HG03064 (cell line): Measurements from ENCODE around the gene TIGD1.
"Not testable (repeated sequence)": the region's sequence is repeated elsewhere in the genome, so short reads cannot be mapped to it uniquely, and the experiment has no call there.

Experiments used
- ATAC-seq: cut with Tn5 transposase; IDR thresholded peaks from one replicate; pipeline ENCODE4 v1.9.1; 2021; ENCODE audit warnings: low read depth; ENCODE audit not compliant: unreplicated experiment

TIGD1 gene

DNA sequence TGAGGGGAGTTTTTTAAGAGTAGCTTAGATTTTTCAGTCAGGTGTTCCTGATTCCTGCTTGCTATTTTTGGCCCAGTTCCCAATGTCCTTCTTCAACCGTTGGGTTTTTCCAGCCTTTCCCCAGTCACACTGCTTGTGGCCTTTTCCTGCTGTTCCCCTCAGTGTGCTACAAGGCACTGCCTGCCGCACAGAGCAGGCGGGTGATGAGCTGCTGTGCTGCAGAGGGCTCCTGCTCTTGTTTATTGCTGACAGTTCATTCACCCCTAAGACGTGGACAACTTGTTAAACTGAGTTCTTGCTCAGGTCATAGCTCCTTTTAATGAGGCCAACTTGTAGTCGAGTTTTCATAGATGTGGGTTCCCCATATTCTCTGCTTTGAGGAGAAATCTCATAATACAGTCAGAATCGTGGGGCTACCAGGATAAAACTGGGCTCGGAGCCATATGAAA lies 20.7 kb upstream of the TIGD1 start:
- ATAC-seq = no peak

DNA sequence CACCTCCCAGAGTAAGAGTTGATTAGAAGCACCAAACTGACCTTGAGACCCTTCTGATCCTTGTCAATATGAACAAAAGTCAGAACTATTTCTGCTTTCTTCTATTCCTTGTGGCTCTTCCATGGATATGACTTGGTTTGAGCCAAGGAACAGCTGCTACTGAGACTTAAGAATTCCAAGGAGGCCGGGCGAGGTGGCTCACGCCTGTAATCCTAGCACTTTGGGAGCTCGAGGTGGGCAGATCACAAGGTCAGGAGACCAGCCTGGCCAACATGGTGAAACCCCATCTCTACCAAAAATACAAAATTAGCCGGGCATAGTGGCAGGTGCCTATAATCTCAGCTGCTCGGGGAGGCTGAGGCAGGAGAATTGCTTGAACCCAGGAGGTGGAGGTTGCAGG lies 20.1 kb upstream of the TIGD1 start:
- not testable (repeated sequence) for ATAC-seq

DNA sequence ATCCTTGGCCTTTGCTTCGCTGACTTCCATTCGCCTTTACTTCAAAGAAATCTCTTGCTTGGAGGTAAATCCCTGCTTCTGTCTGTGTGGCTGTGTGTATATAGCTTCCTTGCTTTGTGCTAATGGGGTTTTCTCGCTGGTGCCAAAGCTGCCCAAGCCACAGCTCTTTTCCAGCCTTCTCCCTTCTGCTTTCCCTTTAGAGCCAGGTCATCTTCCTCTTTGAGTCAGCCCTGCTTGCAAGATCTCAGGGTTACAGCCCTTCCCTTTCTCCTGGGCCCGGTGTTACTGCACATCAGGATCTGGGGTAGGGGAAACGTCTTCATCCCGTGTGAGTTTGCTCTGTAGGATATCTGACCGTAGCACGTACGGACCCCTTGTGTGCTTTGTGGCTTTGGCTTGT lies 19.2 kb upstream of the TIGD1 start:
- no peak for ATAC-seq

DNA sequence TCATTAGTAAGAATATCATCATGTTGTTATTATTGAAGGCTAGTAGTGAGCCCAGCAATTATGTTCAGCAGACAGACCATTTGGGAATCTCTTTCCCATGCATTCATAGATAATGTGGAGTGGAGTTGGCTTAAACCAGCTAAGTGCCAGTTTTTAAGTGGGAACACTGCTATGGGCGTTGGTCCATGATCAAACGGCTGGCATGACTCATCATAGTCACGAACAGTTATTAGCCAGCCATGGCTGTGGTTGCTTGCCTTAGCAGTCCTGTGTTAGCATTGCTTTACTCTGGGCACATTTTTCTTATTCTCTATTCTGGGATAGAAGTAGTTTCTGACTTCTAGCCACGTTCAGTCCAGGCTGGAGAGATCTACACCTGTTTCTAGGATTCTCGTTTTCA lies 17.8 kb upstream of the TIGD1 start:
- ATAC-seq = no peak

DNA sequence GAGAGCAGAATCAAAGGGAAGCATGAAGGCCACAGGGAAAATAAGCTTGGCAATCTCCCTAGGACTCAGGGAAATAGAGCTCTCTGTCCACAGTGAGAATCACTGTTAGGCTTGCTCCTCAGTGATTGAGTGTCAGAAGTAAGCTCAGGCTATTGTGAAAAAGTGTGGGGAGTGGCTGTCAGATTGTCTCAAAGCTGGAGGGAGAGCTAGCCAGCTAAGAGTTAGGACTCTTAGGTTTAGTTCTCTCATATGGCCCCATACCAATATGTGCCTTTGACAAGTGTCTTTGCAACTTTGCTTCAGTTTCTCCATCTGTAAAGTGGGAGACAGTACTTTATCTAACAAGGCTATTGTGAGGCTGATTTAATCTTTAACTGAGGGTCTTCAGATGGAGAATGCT lies 17.4 kb upstream of the TIGD1 start:
- no peak for ATAC-seq

DNA sequence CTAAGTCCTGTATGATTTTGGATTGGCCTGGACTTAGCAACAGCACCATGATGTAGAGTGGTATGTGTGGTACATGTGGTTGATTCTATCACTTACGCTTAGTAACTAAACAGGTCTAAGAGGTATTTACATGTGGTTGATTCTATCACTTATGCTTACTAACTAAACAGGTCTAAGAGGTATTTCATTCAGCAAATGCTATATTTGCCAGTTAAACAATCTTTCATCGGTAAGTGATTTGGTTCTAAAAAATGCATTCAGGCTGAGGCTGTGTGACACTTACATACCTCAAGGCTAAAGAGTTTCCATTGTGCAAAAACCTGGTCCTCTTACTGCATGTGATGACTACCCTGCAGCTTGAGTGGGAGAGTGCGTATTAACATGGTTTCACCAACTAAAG lies 13.2 kb upstream of the TIGD1 start:
- ATAC-seq = no peak

DNA sequence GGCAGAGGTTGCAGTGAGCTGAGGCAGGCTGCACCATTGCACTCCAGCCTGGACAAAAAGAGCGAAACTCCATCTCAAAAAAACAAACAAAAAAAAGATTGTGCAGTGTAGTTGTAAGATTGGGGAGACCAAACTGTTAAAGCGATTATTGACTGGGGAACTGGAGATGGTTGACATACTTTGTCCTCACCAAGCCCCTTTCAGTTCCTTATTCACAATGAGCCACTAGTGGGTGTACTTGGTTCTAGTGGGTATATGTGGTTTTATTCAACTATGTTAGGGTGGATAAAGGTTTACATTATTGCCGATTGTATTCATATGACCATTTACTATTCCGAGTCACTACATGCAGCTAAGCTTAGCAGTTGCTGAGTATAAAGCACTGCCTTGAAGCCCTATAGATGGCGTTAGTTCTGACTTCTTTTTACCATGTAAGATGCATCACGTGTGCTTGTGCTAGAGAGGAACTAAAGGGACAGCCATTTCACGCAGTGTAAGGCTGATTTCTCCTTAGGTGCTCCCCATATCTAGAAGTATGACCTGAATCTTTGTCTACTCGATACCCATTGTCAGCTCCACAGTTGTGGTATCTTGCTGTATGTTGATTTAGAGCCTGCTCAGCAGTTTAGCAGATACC lies 12.3 kb upstream of the TIGD1 start:
- ATAC-seq = no peak

DNA sequence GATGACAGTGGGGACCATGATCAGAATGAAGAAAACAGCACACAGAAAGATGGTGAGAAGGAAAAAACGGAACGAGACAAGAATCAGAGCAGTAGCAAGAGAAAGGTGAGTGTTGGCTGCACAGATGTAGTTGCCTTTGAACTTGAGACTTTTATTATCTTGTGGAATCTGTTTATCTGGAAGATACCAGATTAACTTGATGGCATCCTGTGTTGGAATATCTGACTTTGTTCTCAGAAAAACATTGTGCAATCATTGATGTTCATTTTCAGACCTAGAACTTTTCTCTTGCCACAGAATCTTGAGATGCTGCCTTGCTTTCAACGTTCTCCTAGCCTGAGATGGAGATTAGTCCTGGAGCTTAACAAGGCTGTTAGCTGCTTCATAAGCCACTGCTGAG lies 6.1 kb upstream of the TIGD1 start:
- no peak for ATAC-seq

DNA sequence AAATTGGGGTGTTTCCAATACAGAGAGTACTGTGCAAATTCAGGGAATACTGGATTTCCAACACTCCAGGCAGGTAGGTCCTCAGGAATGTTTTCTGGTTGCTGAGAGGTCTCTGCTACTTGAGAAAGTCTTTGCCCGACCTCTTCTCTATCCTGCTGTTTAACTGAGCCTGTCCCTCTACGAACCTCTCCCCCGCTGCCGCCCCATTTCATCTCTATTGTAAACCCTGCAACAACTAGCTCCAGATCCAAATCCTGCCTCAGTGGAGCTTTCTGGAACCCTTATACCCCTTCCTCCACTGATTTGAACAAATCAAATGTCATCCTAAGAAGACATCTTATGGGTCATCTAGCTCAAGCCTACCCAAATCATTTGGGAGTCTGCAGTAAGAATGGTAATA lies 1.4 kb upstream of the TIGD1 start:
- ATAC-seq = no peak

DNA sequence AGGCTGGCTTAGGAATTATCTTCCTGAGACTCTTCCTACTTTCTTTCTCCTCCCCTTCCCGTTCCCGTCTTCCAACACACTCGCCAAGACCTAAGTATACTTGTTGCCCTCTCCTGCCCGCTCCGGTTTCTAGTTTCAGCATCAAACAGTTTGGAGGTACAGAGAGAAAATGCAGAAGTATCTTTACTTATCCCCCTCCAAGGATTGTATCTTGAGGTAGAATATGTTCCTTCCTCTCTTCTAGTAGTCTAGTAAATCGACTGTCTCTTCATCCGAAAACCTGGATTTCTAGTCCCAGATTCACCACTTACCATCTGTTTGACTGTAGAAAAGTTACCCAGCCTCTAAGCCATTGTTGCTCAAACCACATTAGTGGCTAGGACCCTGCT lies 887 bp upstream of the TIGD1 start:
- no peak for ATAC-seq

DNA sequence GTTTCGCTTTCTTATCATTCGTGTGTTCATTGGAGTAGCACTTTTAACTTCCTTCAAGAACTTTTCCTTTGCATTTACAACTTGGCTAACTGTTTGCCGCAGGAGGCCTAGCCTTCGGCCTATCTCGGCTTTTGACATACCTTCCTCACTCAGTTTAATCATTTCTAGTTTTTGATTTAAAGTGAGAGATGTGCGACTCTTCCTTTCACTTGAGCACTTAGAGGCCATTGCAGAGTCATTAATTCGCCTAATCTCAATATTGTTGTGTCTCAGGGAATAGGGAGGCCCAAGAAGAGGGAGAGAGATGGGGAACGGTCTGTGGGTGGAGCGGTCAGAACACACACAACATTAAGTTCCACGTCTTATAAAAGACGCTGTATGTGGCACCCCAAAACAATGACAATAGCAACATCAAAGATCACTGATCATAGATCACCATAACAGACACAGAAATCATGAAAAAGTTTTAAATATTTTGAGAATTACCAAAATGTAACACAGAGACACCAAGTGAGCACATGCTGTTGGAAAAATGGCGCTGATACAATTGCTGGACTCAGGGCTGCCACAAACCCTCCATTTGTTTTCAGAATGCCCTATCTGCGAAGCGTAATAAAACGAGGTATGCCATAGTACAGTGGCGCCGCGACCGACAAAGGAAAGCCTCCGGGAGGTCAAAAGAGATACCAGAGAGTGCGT lies 553 bp downstream of the TIGD1 start:
- ATAC-seq = no peak

DNA sequence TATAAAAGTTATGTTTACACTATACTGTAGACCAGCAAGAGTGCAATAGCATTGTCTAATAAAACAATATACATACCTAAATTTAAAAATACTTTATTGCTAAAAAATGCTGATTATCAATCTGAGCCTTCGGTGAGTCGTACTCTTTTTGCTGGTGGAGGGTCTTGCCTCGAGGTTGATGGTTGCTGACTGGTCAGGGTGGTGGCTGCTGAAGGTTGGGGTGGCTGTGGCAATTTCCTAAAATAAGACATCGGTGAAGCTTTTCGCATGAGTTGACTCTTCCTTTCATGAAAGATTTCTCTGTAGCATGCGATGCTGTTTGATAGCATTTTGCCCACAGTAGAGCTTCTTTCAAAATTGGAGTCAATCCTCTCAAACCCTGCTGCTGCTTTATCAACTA lies 2.4 kb downstream of the TIGD1 start:
- no peak for ATAC-seq

DNA sequence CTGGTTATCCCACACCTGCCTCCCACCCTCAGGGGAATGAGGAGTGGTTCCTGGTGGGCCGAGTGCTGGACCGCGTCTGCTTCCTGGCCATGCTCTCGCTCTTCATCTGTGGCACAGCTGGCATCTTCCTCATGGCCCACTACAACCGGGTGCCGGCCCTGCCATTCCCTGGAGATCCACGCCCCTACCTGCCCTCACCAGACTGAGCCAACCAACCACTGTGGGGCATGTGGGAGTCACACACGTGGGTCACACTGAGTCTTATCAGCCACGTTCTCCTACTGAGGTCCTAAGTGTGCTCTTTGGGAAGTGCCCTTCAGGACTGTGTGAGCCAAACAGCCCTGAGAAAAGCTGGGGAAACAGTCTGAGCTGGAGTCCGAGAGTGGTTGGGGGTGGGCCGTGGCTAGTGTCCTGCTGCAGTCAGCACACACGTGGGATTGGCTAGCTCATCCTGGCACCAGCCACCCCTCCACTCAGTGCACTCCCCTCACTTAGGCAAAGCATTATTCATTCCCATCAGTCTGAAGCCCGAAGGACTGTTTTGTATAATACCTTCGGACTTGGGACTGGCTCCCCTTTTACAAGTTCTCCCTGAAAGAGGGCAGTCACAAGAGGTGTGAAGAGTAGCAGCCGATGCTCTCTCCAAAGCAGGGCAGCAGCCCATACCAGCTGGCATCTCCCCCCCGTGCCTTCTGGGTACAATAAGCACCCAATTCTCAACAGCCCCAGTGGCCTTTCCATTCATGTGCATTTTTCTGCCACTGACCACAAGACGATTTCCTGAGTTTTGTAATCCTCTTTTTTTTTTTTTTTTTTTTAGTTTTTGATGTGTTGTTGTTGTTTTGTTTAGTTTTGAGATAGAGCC lies 4.6 kb downstream of the TIGD1 start:
- ATAC-seq = no peak

DNA sequence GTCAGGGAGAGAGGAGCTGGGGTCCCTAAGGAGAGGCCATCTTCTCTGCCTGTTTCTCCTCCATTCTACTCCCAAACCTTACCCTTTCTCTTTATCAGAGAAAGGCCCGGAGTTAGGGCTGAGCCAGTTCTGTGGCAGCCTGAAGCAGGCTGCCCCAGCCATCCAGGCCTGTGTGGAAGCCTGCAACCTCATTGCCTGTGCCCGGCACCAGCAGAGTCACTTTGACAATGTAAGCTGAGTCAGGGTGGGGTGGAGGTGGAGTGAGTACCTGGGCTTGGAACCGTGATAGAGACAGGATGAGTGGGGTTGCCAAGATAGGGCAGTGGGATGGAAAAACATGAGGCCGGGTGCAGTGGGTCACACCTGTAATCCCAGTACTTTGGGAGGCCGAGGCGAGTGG lies 5.7 kb downstream of the TIGD1 start:
- no peak for ATAC-seq

DNA sequence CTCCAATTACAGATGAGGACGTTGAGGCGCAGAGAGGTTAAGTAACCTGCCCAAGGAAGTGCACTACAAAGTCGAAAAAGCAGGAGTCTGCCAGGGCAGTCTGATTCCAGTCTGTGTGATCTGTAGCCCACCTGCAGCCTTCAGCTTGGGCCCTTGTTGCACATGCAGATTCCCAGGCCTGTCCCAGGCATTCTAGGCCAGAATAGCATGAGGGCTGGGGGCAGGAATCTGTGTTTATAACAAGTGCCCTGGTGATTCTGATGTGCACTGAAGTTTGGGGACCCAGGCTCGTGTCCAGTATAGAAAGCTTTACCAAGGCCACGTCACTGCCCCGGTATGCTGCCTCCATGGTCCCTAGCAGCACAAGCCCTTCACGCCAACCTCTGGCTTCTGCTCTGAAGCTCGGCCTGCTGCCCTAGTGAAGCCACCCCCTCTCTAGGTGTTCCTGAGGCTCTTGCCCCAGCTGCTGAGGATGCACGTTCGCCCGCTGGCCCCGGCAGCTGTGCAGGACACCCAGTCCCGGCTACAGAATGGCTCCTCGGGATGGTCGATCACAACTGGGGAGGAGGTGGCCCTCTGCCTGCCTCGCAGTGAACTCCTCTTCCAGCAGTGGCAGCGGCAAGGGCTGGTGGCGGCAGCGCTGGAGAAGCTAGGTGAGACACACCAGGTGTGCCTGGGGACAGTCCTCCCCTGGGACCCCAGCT lies 6.3 kb downstream of the TIGD1 start:
- ATAC-seq = no peak

DNA sequence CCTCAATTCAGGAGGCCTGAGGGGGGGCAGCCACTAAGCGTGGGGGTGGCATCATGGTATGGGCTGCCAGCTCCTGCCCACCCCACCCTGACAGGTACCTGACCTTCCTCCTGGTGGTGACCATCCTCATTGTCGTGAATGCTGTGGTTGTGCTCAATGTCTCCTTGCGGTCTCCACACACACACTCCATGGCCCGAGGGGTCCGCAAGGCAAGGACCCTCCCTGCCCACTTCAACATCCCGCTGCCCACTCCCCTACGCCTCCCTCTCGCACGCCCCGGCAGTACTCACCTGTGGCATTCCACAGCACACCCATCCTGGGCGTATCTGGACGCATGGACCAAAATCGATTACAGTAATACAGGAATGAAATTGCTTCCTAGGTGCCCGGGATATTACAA lies 6.9 kb downstream of the TIGD1 start:
- no peak for ATAC-seq

DNA sequence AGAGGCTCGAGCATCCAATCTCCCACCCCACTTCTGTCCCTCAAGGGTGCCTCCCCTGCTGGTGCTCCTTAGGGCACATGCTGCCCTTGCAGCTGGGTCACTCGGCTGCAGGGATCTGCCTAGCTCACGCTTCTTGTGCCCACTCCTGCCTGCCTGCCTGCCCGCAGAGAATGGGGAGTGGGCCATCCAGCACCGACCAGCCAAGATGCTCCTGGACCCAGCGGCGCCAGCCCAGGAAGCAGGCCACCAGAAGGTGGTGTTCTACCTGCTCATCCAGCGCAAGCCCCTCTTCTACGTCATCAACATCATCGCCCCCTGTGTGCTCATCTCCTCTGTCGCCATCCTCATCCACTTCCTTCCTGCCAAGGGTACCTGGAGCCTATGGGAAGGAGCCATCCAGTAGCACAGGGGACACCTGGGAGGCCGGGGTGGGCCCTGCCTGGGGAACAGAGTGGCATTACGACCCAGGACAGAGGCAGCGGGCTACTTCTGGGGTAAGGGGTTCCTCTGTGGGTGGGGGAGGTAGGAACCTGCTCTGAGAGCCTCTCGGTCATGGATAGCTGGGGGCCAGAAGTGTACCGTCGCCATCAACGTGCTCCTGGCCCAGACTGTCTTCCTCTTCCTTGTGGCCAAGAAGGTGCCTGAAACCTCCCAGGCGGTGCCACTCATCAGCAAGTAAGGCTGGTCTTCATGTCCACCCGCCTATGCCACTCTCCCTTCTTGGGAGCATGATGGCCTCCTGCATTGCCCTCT lies 7.5 kb downstream of the TIGD1 start:
- ATAC-seq = no peak

DNA sequence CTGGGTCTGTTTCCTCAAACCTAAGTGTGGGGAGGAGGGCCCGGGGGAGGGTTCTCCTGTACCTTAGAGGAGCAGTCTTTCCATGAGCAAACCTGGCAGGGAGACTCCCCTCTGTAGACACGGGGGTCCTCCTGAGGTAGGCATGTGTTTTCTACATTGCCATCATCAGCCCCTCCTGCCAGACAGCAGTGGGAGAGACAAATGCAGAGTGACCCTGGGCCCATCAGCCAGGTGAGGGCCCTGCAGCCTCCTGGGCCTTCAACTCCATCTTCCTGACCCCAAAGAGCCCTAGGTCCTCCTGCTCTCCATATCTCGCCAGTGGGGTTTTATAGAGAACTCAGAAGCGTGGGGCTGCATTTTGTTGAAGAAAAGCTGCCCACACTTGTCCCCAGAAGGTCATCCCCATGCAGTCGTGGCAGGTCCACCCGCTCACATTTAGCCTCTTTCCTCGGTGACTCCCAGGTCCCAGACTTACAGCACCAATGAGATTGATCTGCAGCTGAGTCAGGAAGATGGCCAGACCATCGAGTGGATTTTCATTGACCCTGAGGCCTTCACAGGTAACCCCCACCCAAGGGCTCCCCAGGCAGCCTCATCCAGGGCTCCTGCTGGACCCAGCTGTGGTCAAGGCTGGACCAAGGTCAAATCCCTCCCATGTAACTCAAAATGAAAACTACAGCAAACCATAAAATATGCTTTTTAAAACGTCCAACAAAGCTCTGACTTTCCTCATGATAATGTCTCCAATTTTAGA lies 8.2 kb downstream of the TIGD1 start:
- ATAC-seq = no peak

DNA sequence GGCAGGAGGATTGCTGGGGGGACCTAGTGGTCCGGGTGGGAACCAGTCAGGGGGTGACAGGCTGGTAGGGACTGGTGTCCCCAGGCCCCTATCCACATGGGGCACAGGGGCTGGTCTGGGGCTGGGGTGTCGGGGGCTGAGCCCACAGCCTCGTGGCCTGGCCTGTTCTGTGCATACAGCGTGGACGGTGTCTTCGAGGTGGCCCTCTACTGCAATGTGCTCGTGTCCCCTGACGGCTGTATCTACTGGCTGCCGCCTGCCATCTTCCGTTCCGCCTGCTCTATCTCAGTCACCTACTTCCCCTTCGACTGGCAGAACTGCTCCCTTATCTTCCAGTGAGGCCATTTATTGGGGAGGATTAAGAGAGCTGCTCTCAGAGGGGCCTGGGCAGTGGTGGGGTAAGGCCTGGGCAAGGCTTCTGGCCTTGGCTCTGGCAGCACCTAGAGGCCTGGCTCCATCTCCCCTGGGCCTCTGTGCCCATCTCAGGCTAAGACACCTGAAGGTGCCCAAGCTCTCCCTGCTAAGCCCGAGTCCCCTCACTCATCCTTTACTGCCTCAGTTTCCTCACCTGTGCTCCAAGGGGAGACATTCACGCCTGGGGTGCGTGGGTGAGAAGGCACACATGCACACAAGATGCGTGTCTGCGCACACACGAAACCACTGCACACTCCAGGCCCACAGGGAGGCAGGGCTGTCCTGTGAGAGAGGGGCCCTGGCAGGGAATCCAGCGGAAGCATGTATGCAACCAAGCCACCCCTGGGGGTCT lies 9.0 kb downstream of the TIGD1 start:
- ATAC-seq = no peak
